ENCODE measurements around the gene BANF1. TPM values are rescaled to one million over a fixed set of nuclear protein-coding genes. Genes with fewer than 3 reads are reported as not detected.
A peak's percentile ranks its signal among the peaks of the same experiment; 100 is the strongest.

Gene BANF1
- total RNA-seq, 6 experiments from 2014 or later, result 257 to 337 (median 300) TPM

GRCh38 chr11:65967329-65967934 is 34.9 kb upstream of the BANF1 start:
- peaks cover 2% of the 10 kb centered on the region for H3K27me3 Mint-ChIP-seq (ENCODE audit: insufficient read depth)
- peaks cover 22% of the 10 kb centered on the region for H3K4me1 Mint-ChIP-seq (ENCODE audit: low read depth)
- no peak for DNase-seq
- H3K36me3 Mint-ChIP-seq (ENCODE audit: low read depth), result peaks cover 33% of the 10 kb centered on the region
- TF ChIP-seq CTCF (IDR thresholded peaks at IDR 0.05), result no peak
- no peak overlapping the region for H3K27ac Mint-ChIP-seq
- no peak overlapping the region for H3K4me3 Mint-ChIP-seq
- no peaks in the 10 kb centered on the region for H3K9me3 Mint-ChIP-seq

GRCh38 chr11:65968600-65969482 is 33.5 kb upstream of the BANF1 start:
- H3K27ac Mint-ChIP-seq, result peak overlapping the region; percentile 30
- DNase-seq, result no peak
- peaks cover 2% of the 10 kb centered on the region for H3K27me3 Mint-ChIP-seq (ENCODE audit: insufficient read depth)
- peaks cover 38% of the 10 kb centered on the region for H3K36me3 Mint-ChIP-seq (ENCODE audit: low read depth)
- no peak for TF ChIP-seq CTCF (IDR thresholded peaks at IDR 0.05)
- H3K4me1 Mint-ChIP-seq (ENCODE audit: low read depth), result peaks cover 18% of the 10 kb centered on the region
- no peak overlapping the region for H3K4me3 Mint-ChIP-seq
- H3K9me3 Mint-ChIP-seq, result no peaks in the 10 kb centered on the region

- H3K4me3 Mint-ChIP-seq, result no peak overlapping the region
- TF ChIP-seq CTCF (IDR thresholded peaks at IDR 0.05), result no peak
Observed at GRCh38 chr11:65972116-65972515, 30.2 kb upstream of the BANF1 start.

GRCh38 chr11:65973439-65974110 is 28.7 kb upstream of the BANF1 start:
- no peak overlapping the region; the same call in 1 of the 2 replicates for H3K27ac Mint-ChIP-seq
- DNase-seq, result peak; percentile 41
- H3K27me3 Mint-ChIP-seq (ENCODE audit: insufficient read depth), result no peaks in the 10 kb centered on the region; the same call in 1 of the 2 replicates
- TF ChIP-seq CTCF (IDR thresholded peaks at IDR 0.05), result no peak
- H3K4me1 Mint-ChIP-seq (ENCODE audit: low read depth), result peaks cover 17% of the 10 kb centered on the region
- no peak overlapping the region for H3K4me3 Mint-ChIP-seq
- H3K36me3 Mint-ChIP-seq (ENCODE audit: low read depth), result peaks cover 37% of the 10 kb centered on the region
- no peaks in the 10 kb centered on the region for H3K9me3 Mint-ChIP-seq

More at GRCh38 chr11:65972116-65972515, 30.2 kb upstream of the BANF1 start:
- peak overlapping the region; percentile 28; the same call in 1 of the 2 replicates for H3K27ac Mint-ChIP-seq
- no peak for DNase-seq
- H3K36me3 Mint-ChIP-seq (ENCODE audit: low read depth), result peaks cover 44% of the 10 kb centered on the region
- no peaks in the 10 kb centered on the region for H3K9me3 Mint-ChIP-seq
- H3K27me3 Mint-ChIP-seq (ENCODE audit: insufficient read depth), result no peaks in the 10 kb centered on the region; the same call in 1 of the 2 replicates
- H3K4me1 Mint-ChIP-seq (ENCODE audit: low read depth), result peaks cover 17% of the 10 kb centered on the region

GRCh38 chr11:65975771-65976170 is 26.5 kb upstream of the BANF1 start:
- no peak for DNase-seq
- Mint-ChIP-seq H3K36me3 (ENCODE audit: low read depth) (peaks cover 38% of the 10 kb centered on the region), H3K9me3 (no peaks in the 10 kb centered on the region), H3K4me1 (ENCODE audit: low read depth) (peaks cover 17% of the 10 kb centered on the region), H3K27me3 (ENCODE audit: insufficient read depth) (peaks cover 2% of the 10 kb centered on the region), H3K4me3 (no peak overlapping the region), H3K27ac (no peak overlapping the region)
- TF ChIP-seq CTCF (IDR thresholded peaks at IDR 0.05), result no peak

Measured in HFFc6 (cell line).